Stimulated activated memory B cell treated with anti-CD40 and anti-IgM and Interleukin-4, amounts not matched to agents 10 μg/mL and 1 μg/mL and 100 μg/mL, for 72 hours (primary cell): Measurements from ENCODE around the gene PIGR.
A peak's percentile ranks its signal among the peaks of the same experiment; 100 is the strongest.

ENCODE experiments used
- ATAC-seq: fragments of 150-1000 bp; cut with Tn5 transposase; 2 replicates; pipeline ENCODE4 v1.10.0; 2021
- H3K27ac Mint-ChIP-seq: one replicate; pipeline ENCODE4 v1.8.0; 2022; ENCODE audit warnings: mild to moderate bottlenecking, mixed read lengths
- H3K27me3 Mint-ChIP-seq: one replicate; pipeline ENCODE4 v1.8.0; 2022; ENCODE audit warnings: mixed read lengths
- H3K36me3 Mint-ChIP-seq: one replicate; pipeline ENCODE4 v1.8.0; 2022; ENCODE audit warnings: mixed read lengths
- H3K4me1 Mint-ChIP-seq: one replicate; pipeline ENCODE4 v1.8.0; 2022; ENCODE audit warnings: mixed read lengths
- H3K4me3 Mint-ChIP-seq: one replicate; pipeline ENCODE4 v1.8.0; 2022; ENCODE audit warnings: mild to moderate bottlenecking, moderate library complexity, mixed read lengths
- H3K9me3 Mint-ChIP-seq: one replicate; pipeline ENCODE4 v1.8.0; 2022; ENCODE audit warnings: mixed read lengths

PIGR gene

DNA sequence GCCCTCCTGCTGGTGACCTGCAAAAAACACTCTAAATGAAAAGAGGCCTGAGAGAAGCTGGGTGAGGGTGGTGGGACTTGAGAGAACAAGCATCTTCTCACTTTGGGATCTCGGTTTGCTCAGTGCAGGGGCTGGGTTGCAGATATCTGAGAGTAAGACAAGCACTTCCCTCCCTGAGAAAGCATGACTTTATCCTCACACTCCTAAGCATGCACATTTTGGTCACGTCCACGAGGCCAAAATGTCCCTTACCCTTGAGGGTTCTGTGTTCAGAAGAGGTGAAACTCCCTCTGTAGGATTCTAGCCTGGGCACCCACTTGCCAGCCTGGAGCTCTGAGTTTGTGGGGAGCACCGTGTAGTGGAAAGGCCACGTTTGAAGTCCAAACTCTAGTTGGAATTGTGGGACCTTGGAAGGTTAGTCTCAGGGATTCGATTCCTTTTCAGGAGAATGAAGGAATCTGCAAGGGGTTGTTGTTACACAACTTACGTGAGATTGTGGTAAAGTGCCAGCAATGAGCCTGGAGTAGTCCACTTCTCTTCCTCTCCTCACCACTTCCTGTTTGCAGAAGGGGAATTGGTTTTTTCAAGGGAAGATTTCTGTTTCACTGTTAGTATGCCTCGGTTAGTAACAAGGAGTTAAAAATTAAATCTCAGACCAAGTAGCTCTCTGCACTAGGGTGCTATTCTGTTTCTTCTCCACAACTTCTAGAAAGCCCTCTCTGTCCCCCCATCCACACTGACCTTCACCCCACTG, 21.0 kb upstream of the PIGR start:
- peak; percentile 54 for ATAC-seq
- H3K27ac Mint-ChIP-seq, result peak overlapping the region; percentile 34

GRCh38 chr1:206965781-206966180, 19.5 kb upstream of the PIGR start:
- Mint-ChIP-seq H3K27ac (no peak overlapping the region), H3K4me3 (no peak overlapping the region), H3K9me3 (no peaks in the 10 kb centered on the region), H3K4me1 (peaks cover 29% of the 10 kb centered on the region), H3K27me3 (no peaks in the 10 kb centered on the region), H3K36me3 (no peaks in the 10 kb centered on the region)
- ATAC-seq, result no peak

More for the DNA sequence above, 21.0 kb upstream of the PIGR start:
- peaks cover 35% of the 10 kb centered on the region for H3K4me1 Mint-ChIP-seq
- no peaks in the 10 kb centered on the region for H3K27me3 Mint-ChIP-seq
- no peak overlapping the region for H3K4me3 Mint-ChIP-seq
- H3K36me3 Mint-ChIP-seq, result no peaks in the 10 kb centered on the region
- H3K9me3 Mint-ChIP-seq, result no peaks in the 10 kb centered on the region

DNA sequence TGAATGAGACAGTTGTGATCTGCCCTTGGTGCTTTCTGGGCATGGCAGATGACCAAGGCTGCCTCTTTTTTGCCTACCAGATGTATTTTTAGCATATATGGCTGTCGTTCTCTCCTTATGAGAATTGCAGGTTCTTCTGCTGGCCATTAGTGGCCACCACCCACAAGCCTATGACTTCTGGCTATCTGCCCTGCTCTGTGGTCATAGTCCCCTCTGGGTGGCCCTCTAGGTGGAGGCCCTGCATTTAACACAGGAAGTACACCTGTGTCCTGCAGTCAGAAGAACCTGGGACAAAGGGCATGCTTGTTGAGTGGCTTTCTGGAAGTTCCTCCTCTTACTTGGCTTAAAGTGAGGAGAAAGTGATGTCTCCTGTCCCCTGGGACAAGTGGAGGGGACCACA, 17.5 kb upstream of the PIGR start:
- Mint-ChIP-seq H3K27ac (no peak overlapping the region), H3K27me3 (no peaks in the 10 kb centered on the region), H3K4me3 (no peak overlapping the region), H3K4me1 (peaks cover 24% of the 10 kb centered on the region), H3K36me3 (no peaks in the 10 kb centered on the region), H3K9me3 (no peaks in the 10 kb centered on the region)
- no peak for ATAC-seq

- Mint-ChIP-seq H3K27ac (no peak overlapping the region), H3K9me3 (no peaks in the 10 kb centered on the region), H3K4me1 (peaks cover 23% of the 10 kb centered on the region), H3K27me3 (no peaks in the 10 kb centered on the region), H3K36me3 (no peaks in the 10 kb centered on the region), H3K4me3 (no peak overlapping the region)
- no peak for ATAC-seq
Measured at GRCh38 chr1:206963119-206963712, 16.9 kb upstream of the PIGR start.

GRCh38 chr1:206962272-206962671, 16.0 kb upstream of the PIGR start:
- no peak overlapping the region for H3K4me3 Mint-ChIP-seq
- no peaks in the 10 kb centered on the region for H3K36me3 Mint-ChIP-seq
- H3K27me3 Mint-ChIP-seq, result no peaks in the 10 kb centered on the region
- no peak for ATAC-seq
- peaks cover 13% of the 10 kb centered on the region for H3K4me1 Mint-ChIP-seq
- no peak overlapping the region for H3K27ac Mint-ChIP-seq
- no peaks in the 10 kb centered on the region for H3K9me3 Mint-ChIP-seq

DNA sequence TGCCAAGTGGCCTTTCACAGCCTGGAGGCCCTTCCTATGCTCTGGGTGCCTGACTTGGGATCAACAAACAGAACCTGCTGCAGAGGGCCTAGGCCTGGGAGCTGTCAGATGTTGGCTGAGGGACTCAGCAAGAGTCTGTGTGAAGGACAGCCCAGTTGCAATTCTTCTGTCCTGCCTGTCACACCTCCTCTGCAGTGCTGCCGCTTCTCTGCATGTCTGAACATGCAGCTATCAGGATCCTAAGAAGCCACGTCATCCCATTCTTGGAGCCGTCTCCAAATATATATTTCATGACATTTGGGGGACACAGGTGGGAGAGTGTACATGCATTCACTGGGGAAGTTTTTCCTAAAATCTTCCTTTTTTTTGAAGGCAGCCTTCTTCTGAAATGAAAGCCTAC, 15.4 kb upstream of the PIGR start:
- ATAC-seq, result no peak
- H3K4me1 Mint-ChIP-seq, result peaks cover 8% of the 10 kb centered on the region

DNA sequence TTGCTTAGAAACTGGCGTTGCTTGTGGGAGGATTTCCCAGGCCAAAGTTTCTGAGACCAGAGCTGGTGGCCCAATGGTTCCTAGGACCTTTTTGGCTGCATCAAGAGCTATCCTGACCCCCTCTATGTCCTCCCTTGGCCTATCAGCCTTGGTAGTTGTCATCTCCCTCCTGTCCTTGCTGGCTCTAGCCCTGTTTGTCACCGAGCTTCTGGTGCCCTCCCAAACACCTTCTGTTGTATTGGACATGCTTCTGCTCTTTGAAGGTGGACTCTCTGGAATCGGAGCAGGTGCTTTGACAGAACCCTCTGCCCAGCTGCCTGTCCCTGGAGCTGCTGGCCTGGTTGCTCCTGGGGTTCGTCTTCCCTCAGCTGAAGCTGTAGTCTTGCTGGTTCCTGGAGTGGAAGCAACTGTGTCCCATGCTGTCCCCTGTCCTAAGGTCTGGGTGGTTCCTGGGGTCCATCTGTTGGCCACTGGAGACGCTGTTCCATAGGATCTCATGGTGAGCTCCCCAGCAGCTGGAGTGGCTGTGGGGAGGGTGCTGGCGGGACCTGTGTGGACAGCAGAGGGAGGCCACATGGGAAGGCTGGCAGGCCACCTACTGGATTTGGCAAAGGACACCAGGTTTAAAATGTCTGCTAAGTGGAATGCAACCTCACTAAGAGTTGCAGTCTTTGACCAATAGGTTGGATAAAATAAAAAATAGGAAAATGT, 14.6 kb upstream of the PIGR start:
- no peaks in the 10 kb centered on the region for H3K27me3 Mint-ChIP-seq
- H3K4me3 Mint-ChIP-seq, result no peak overlapping the region
- ATAC-seq, result no peak
- H3K9me3 Mint-ChIP-seq, result no peaks in the 10 kb centered on the region
- H3K36me3 Mint-ChIP-seq, result no peaks in the 10 kb centered on the region
- H3K4me1 Mint-ChIP-seq, result peaks cover 15% of the 10 kb centered on the region
- no peak overlapping the region for H3K27ac Mint-ChIP-seq

More for the DNA sequence above, 15.4 kb upstream of the PIGR start:
- Mint-ChIP-seq H3K9me3 (no peaks in the 10 kb centered on the region), H3K4me3 (no peak overlapping the region), H3K36me3 (no peaks in the 10 kb centered on the region), H3K27me3 (no peaks in the 10 kb centered on the region), H3K27ac (no peak overlapping the region)

DNA sequence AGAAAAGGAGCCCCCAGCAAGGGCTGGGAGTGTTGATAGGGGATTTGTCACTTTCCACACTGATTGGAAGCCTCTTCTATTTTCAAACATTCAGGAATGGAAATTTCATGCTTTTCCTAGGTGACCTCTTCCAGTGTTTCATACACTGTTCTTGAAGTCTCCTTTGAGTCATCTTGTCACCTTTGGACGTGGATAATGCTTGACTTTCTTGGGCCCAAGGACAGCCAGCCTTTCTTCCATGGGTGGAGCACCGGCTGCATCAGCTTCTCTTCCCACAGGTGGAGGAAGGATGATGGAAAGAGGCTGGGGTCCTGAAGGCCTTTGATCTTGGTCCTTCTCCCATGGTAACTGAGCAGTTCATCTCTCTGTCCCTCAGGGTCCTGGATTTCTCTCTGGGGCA, 11.9 kb upstream of the PIGR start:
- Mint-ChIP-seq H3K27me3 (no peaks in the 10 kb centered on the region), H3K36me3 (no peaks in the 10 kb centered on the region), H3K27ac (no peak overlapping the region), H3K4me3 (no peak overlapping the region), H3K4me1 (peaks cover 29% of the 10 kb centered on the region), H3K9me3 (no peaks in the 10 kb centered on the region)
- no peak for ATAC-seq

DNA sequence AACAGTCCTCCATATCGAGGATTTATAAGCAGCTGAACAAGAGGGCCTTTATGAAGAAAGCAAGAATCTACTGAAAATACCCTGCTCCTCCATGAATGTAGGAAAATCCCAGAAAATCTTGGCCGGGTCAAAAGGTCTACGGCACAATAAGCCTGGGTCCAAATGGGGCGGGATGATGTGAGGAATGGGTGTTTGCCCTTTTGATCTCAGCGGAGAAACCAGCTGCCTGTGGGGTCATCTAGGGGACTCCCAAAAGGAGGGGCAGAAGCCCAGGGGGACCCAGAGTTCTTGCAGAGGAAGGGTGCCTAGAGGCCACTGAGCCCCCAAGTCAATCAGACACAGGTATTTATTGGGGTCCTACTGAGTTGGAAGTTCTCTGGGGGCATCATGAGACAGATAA, 11.4 kb upstream of the PIGR start:
- no peaks in the 10 kb centered on the region for H3K27me3 Mint-ChIP-seq
- H3K4me3 Mint-ChIP-seq, result no peak overlapping the region
- ATAC-seq, result no peak
- H3K4me1 Mint-ChIP-seq, result peaks cover 27% of the 10 kb centered on the region
- H3K27ac Mint-ChIP-seq, result no peak overlapping the region
- H3K9me3 Mint-ChIP-seq, result no peaks in the 10 kb centered on the region
- H3K36me3 Mint-ChIP-seq, result no peaks in the 10 kb centered on the region

DNA sequence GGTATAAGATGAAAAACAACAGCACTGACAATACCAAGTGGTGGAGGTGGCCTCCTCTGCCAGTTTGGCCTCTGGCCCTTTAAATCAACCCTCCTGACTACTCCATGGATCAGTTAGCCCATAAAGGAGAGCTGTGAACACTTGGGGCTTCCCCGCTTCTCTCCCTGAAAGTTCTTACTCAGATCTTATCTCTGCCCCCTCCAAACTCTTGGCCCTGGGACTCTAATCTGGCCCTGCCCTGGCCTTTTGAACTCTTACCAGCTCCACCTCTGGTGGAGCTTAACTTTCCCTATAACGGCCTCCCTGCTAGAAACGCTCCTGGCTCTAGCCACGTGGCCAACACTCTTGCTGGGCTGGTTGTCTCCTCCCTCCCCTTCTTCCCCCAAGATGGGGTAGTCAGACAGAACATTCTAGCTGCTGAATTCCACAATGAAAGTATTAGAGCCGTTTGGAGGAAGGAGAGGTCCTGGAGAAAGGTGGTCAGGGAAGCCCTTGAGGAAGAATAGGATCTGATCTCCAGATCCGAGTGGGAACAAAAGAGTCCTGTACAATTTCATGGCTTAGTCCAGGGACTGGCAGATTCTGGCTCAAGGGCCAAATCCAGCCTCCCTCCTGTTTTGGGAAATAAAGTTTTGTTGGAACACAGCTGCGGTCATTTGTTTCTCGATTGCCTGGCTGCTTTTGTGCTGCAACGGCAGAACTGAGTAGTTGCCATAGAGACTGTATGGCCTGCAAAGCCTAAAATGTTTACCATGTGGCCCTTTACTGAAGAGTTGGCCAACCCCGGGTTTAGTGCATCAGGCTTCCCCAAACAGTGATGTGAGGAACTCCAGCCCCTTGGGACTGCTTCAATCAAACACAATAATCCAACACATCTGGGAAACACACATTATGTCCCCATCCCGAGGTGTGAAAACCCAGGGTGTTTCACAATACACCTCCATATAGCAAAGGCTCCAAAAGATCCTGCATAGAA, 9.5 kb upstream of the PIGR start:
- no peaks in the 10 kb centered on the region for H3K9me3 Mint-ChIP-seq
- H3K4me3 Mint-ChIP-seq, result no peak overlapping the region
- peaks cover 35% of the 10 kb centered on the region for H3K4me1 Mint-ChIP-seq
- H3K27me3 Mint-ChIP-seq, result no peaks in the 10 kb centered on the region
- H3K36me3 Mint-ChIP-seq, result no peaks in the 10 kb centered on the region
- ATAC-seq, result peak; percentile 69
- peak overlapping the region; percentile 36 for H3K27ac Mint-ChIP-seq

DNA sequence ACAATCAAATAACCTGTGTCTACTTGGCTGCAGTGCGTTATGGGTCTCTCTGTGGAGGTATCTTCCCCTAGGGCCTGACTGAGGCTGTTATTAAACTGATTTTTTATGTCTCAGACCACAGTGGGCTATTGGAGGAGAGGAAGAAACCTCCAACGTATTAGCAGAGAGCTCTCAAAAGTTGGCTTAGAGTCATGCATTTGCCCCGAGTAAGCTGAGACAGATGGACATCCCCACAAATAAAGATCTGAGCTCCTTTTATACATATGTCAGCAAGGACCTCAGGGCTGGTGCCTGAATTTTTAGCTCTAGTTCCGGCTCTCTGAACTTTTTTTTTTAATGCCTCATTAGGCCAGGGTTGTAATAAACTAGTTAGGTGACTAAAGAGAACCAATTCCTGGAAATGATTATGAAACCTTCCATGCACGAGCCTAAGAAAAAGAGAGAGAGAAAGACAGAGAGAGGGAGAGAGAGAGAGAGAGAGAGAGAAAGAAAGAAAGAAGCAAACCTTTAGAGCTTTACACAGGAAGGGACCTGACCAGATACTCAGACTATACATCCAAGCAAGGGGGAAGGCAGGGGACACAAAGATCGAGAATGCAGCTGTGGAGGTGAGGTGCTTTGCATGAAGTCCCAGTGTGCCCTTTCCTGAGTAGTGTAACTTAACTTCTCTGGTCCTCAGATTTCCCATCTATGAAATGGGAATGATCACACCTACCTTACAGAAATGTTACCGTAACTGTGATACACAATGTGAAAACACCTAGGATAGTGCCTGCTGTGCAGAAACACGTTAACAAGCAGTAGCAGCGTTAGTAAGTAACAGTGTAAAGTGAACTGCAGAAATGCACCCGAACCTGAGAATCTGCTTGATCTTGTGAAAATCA, 8.4 kb upstream of the PIGR start:
- Mint-ChIP-seq H3K4me3 (no peak overlapping the region), H3K36me3 (no peaks in the 10 kb centered on the region), H3K27me3 (no peaks in the 10 kb centered on the region), H3K9me3 (no peaks in the 10 kb centered on the region), H3K27ac (peak overlapping the region; percentile 27), H3K4me1 (peaks cover 35% of the 10 kb centered on the region)
- no peak for ATAC-seq

- Mint-ChIP-seq H3K9me3 (no peaks in the 10 kb centered on the region), H3K4me1 (peaks cover 35% of the 10 kb centered on the region), H3K27ac (no peak overlapping the region), H3K4me3 (no peak overlapping the region), H3K36me3 (no peaks in the 10 kb centered on the region), H3K27me3 (no peaks in the 10 kb centered on the region)
- ATAC-seq, result no peak
Measured at GRCh38 chr1:206953626-206954025, 7.4 kb upstream of the PIGR start.

- no peak for ATAC-seq
- H3K27me3 Mint-ChIP-seq, result no peaks in the 10 kb centered on the region
- H3K4me3 Mint-ChIP-seq, result no peak overlapping the region
- H3K27ac Mint-ChIP-seq, result no peak overlapping the region
- no peaks in the 10 kb centered on the region for H3K9me3 Mint-ChIP-seq
- H3K36me3 Mint-ChIP-seq, result no peaks in the 10 kb centered on the region
- H3K4me1 Mint-ChIP-seq, result peaks cover 35% of the 10 kb centered on the region
Measured at GRCh38 chr1:206953126-206953525, 6.9 kb upstream of the PIGR start.

- H3K9me3 Mint-ChIP-seq, result no peaks in the 10 kb centered on the region
- H3K4me3 Mint-ChIP-seq, result no peak overlapping the region
- ATAC-seq, result no peak
- no peaks in the 10 kb centered on the region for H3K36me3 Mint-ChIP-seq
- H3K27ac Mint-ChIP-seq, result no peak overlapping the region
- peaks cover under 1% of the 10 kb centered on the region for H3K27me3 Mint-ChIP-seq
- H3K4me1 Mint-ChIP-seq, result peaks cover 35% of the 10 kb centered on the region
Measured at GRCh38 chr1:206952171-206952570, 5.9 kb upstream of the PIGR start.
